Measurements from ENCODE around the gene BET1.

- TF ChIP-seq, protein P1, sequence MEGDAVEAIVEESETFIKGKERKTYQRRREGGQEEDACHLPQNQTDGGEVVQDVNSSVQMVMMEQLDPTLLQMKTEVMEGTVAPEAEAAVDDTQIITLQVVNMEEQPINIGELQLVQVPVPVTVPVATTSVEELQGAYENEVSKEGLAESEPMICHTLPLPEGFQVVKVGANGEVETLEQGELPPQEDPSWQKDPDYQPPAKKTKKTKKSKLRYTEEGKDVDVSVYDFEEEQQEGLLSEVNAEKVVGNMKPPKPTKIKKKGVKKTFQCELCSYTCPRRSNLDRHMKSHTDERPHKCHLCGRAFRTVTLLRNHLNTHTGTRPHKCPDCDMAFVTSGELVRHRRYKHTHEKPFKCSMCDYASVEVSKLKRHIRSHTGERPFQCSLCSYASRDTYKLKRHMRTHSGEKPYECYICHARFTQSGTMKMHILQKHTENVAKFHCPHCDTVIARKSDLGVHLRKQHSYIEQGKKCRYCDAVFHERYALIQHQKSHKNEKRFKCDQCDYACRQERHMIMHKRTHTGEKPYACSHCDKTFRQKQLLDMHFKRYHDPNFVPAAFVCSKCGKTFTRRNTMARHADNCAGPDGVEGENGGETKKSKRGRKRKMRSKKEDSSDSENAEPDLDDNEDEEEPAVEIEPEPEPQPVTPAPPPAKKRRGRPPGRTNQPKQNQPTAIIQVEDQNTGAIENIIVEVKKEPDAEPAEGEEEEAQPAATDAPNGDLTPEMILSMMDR (IDR thresholded peaks at IDR 0.05; ENCODE audit: poor library complexity) = no peak
- TF ChIP-seq EZH2 (IDR thresholded peaks at IDR 0.05; ENCODE audit: borderline replicate concordance) (no peak), EZH2phosphoT487 (IDR thresholded peaks at IDR 0.05; ENCODE audit: low read depth, severe bottlenecking, unreplicated experiment) (no peak)
Measured at GRCh38 chr7:94048755-94049154, 44.6 kb upstream of the BET1 start.

Data from hepatocyte (in vitro differentiated cells).